ENCODE measurements around the gene SVBP.
"Not testable (repeated sequence)": the region's sequence is repeated elsewhere in the genome, so short reads cannot be mapped to it uniquely, and the experiment has no call there.

The SVBP gene

DNA sequence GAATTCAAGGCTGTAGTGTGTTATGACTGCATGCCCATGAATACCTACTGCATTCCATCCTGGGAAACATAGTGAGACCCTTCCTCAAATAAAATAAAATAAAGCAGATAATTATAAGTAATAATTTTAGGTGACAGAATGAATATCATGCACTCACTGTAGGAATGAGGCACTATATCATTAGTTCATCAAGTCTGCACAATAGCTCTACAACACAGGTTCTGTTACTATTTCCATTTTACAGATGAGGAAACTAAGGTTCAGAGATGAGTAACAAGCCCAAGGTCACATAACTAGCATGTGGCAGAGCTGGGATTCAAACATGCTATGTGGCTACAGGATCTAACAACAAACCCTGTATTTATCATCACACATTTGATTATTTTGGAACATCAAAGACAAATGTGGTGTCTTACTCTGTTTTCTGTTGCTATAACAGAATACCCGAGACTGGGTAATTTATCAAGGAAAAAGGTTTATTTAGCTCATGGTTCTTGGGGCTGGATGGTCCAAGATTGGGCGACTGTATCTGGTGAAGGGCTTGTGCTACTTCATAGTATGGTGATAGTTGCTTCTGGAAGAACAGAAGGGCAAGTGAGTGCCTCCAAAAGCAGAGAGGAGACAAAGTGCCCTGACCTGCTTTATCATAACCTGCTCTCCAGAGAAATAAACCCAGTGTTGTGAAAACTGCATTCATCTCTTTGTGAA is 24.4 kb upstream of the SVBP start:
- DNase-seq (ENCODE audit: extremely low read depth in 1 of 2, low read depth in 1 of 2), result no peak

DNA sequence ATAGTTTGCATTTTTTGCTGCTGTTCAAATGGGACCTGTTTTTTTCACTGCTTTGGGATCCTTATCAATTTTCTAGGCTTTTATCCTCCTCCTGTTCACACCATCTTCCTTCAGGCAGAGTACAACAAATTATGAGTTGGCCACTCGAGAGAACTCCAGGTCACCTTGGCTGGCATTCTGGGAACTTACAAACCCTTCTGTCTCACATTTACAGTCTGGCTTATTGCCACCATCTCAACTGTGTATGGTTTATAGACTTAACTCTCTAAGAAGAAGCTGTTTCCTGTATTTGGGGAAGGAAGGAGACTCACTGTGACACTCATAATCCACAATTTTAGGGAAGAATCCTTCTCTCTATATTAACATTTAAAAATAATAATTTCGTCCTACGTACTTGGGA is 23.8 kb upstream of the SVBP start:
- DNase-seq (ENCODE audit: extremely low read depth in 1 of 2, low read depth in 1 of 2), result no peak

DNA sequence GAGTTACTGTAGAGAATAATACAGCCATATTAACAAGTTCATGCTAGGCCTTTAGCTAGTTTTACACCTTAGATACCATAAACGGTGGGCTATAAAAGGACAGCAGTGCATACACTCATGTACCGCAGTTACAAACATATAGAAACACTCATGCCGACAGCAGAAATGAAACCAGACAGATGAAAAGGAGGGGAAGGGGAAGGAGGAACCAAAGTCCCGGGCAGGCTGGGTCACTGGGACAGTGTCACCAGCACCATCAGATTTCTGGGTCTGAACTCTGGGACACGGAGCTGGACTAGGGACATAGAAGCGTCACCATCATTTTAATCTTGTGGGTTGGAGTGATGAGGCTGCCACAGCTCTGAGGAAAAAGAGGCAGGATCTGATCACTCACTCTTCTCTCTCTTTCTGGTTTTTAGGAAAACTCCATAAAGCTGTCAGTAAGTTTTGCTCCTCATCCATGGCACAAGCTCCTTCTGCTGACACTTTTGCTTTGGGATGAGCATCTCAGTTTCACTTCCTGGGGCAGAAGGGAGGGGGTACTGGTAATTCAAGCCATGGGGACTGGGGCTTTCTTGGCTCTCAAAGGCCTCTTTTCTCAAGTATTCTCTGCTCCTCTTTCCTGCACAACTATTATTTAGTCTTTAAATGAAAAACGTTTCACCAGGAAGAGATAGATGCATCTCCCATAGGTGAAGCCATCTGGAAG is 21.4 kb upstream of the SVBP start:
- DNase-seq (ENCODE audit: extremely low read depth in 1 of 2, low read depth in 1 of 2), result no peak

DNA sequence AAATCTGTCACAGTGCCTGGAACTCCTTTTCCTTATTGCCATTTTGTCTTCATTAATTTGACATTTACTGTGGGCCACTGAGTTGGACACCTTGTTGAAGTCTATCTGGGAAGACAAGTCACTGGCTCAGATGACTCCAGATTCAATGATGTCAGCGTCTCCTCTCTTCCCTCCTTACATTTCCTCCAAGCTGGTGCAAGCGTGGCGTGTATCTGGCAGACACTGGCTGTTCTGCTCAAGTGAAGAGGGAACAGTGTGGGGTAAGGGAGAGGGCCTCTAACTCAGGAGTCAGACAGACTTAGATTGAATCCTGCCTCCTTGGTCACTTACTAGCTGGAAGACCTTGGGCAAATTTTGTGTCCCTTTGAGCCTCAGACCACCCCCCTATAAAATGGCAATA is 20.5 kb upstream of the SVBP start:
- no peak for DNase-seq (ENCODE audit: extremely low read depth in 1 of 2, low read depth in 1 of 2)

DNA sequence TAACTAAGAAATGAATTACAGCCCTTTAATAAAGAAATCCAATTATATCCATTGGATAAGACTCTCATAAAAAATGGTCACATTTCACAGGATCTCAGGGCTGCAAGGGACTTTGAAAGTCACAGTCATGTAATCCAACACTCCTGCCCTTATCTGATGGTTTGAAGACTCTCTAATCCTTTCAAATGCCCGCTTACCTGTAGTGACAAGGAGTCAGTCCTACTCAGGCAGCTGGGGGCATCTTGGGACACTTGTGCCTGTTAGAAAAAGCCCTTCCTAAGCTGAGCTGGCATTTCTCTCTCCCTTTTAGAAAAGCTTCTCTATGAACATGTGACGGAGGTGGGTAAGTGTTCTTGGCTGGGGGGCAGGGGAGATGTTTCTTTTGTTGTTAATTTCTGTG is 18.2 kb upstream of the SVBP start:
- no peak for DNase-seq (ENCODE audit: extremely low read depth in 1 of 2, low read depth in 1 of 2)

DNA sequence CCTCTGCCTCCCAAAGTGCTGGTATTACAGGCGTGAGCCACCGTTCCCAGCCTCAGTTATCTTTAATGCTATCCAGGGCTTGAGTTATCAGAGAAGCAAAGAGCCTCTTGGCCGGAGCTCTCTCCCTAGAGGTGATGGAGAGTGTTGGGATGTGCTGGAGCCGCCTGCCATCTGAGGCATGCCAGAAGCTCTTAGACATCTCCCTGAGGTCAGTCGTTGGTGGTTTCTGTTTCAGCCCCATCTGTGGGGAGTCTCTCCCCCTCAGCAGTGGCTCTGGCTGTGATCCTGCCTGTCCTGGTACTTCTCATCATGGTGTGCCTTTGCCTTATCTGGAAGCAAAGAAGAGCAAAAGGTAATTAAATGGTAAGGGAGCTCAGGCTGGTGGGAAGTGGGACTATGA is 17.6 kb upstream of the SVBP start:
- DNase-seq (ENCODE audit: extremely low read depth in 1 of 2, low read depth in 1 of 2), result no peak

DNA sequence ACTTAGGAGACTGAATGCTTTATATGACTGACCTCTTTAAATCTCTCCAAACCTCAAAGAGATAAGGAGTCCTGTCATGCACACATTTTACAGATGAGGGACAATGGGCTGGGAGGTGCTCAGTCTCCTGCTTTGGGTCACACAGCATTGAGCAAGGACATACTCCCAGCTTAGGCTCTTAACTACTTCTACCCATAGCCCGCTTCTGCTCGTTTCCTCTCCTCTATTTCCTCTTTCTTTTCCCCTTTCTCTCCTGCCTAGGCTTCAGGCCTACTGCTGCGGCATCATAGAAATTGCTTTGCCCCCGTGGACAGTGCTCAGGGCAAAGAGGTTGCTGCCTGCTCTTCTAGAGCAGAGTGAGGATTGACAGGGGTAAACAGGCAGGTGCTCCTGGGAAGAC is 16.8 kb upstream of the SVBP start:
- no peak for DNase-seq (ENCODE audit: extremely low read depth in 1 of 2, low read depth in 1 of 2)

DNA sequence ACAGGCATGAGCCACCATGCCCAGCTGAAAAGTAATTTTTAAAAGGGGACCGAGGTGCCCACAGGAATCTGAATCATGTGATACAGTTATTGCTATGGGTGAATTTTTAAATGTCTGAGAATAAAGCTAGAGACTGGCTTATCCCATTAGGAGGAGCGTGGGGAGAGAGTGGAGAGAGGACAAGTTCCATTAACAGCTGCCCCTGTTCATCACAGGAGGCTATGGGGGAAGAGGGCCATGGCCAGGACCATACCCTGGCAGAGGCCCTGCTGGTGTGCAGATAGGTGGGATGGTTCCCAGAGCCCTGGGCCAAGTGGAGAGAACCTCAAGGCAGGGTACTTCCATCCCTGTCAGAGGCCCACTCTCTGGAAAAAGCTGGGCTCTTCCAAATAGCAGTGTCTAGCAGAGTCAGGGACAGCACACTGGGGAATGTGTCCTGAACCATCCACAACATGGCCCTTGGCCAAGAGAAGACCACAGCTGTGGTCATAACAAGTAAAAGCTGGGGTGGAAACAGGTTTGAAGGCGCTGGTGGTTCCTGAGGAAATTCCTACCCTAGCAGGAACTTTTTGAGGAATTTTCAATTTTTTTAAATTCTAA is 15.5 kb upstream of the SVBP start:
- DNase-seq (ENCODE audit: extremely low read depth in 1 of 2, low read depth in 1 of 2), result no peak

DNA sequence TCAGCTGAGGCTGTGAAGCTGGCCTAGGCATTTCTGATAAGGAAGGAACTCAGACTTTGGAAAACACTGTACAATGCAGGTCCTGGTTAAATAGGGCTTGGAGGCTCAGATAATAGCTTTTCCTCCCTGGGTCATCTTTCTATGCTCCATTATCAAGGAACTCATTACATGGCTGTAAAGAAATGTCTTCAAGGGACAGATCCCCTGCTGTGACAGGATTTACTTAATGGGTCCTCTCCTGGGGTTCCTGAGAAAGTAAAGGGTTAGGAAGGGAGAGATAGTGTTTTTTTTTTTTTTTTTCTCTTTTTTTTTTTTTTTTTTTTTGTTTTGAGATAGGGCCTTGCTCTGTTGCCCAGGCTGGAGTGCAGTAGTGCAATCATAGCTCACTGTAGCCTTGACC is 14.1 kb upstream of the SVBP start:
- DNase-seq (ENCODE audit: extremely low read depth in 1 of 2, low read depth in 1 of 2), result no peak

DNA sequence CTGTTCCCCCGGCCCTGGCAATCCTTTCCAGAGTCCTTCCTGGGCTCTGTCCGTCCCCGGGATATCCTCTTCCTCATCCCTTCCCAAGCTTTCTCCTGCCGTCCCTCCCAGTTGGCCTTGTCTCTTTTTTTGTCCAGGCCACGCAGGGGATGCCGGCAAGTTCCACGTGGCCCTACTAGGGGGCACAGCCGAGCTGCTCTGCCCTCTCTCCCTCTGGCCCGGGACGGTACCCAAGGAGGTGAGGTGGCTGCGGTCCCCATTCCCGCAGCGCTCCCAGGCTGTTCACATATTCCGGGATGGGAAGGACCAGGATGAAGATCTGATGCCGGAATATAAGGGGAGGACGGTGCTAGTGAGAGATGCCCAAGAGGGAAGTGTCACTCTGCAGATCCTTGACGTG is 13.4 kb upstream of the SVBP start:
- no peak for DNase-seq (ENCODE audit: extremely low read depth in 1 of 2, low read depth in 1 of 2)

DNA sequence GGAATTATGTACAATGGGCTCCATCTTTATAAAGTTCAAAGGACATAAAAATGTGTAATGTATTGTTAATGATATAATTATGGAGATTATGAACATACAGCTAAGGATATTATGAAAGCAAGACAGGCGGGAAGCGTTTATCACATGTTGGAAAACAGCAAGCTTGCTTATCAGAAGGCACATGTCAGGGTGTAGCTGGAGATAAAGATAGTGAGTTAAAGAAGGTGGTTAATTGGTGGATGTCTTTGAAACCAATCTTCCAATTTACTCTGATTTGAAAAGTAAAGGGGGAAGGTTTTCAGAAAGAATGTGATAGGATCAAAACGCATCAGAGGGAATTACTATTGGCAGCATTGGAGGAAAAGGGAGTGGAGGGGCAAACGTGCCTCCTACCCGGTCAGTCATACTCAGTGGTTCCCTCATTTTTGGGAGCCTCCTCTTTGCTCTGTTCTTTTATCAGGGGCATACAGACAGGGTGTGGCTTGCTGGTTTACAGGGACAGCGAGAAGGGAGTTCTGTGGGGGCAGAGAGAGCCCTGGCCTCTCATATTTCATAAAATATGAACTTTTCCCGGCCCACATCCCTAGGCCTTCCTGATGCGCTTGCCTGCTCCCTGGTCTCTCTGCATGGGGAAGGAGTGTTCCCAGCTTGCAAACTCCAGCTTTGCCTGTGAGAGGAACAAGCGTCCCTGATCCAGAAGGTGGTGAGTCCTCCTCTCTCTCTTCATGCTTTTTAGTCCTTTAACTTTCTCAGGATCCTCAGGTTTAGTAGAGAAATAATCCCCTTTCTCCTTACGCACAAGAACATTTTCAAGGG is 8.0 kb upstream of the SVBP start:
- no peak for DNase-seq (ENCODE audit: extremely low read depth in 1 of 2, low read depth in 1 of 2)

DNA sequence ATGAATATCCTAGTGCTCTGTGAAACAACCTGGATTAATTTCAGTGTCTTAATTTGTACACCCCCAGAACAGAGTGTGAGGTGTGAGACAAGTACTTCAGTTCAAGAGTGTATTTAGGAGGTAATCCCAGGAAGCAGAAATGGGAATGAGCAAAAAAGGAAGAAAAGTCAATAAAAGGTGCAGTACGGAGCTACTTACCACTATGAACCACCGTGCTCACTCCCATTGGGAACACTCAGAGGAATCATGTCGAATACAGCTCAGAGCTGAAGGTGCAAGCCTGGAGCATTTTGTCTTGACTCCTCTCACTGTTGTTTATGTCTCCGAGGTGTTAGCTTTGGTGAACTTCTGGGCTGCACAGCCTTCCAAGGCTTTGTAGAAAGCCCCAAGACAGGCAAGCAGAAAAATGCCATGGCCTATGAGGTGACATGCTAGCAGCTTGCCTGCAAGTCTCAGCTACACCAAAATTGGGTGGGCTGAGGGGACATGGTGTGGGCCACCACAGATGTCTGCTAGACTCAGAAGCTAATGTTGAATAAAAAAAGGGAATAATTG is 7.4 kb upstream of the SVBP start:
- no peak for DNase-seq (ENCODE audit: extremely low read depth in 1 of 2, low read depth in 1 of 2)

DNA sequence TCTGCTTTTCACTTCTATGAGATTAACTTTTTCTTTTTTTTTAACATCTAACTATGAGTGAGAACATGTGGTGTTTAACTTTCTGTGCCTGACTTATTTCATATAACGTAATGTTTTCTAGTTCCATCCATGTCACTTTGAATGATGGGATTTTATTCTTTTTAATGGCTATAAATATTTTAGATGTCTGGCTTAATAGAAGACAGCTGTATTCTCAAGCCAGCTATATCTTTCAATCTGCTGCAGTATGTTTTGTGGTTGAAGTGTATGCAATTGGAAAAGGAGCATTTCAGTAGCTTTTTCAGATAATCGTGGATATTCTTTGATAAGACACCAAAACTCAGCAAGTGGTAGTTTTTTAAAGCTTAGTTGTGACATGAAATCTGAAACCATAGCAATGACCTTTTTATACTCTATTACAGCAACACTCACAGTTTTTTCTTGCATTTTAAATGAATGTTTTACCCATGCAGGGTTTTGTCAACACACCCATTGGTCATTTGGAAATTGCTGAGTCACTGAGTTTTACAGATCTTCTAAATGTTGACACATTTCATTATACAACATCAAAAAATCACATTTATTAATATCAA is 5.7 kb upstream of the SVBP start:
- DNase-seq (ENCODE audit: extremely low read depth in 1 of 2, low read depth in 1 of 2), result no peak

DNA sequence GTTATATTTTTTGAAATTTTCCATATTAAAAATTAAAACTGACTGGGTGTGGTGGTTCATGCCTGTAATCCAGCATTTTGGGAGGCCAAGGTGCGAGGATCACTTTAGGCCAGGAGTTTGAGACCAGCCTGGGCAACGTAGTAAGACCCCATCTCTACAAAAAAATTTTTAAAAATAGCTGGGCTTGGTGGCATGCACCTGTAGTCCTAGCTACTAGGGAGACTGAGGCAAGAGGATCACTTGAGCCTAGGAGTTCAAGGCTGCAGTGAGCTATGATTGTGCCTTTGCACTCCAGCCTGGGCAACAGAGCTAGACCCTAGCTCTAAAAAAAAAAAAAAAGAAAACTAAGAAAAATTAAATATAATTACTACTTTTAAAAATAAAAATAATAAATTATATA is 4.5 kb upstream of the SVBP start:
- no peak for DNase-seq (ENCODE audit: extremely low read depth in 1 of 2, low read depth in 1 of 2)

DNA sequence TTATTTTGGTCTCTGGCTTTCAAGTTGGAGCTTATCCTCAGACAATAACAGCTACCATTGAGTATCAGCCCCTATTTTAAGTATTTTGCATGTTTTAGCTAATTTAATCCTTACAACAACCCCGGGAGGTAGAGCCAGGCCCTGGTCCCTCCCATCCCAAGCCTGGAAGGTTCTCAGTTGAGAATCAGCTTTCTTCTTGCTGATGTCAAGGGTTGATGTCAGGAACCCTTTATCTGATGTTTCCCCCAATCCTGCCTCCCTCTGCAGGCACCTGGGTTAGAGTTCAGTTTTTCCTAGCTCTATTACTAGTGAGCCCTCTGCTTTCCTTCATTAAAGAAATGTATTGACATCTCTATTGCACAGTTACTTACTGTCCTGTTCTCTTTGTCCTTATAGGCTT is 3.6 kb upstream of the SVBP start:
- no peak for DNase-seq (ENCODE audit: extremely low read depth in 1 of 2, low read depth in 1 of 2)

DNA sequence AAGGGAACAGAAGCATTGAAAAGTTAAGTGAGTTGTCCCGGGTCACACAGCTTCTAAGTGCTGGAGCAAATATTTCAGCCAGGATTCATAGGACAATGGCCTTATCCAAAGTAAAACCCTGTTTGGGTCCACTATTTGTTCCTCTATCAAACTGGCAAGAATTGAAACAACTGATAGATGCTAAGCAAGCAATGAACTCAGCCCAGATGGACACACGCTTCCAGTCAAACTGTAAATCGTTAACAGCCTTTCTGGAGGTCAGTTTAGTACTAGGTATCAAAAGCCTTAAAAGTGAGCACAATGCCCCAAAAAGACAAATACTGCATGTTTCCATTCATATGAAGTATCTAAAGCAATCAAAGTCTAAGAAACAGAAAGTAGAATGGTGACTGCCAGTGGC is 779 bp upstream of the SVBP start:
- no peak for DNase-seq (ENCODE audit: extremely low read depth in 1 of 2, low read depth in 1 of 2)

DNA sequence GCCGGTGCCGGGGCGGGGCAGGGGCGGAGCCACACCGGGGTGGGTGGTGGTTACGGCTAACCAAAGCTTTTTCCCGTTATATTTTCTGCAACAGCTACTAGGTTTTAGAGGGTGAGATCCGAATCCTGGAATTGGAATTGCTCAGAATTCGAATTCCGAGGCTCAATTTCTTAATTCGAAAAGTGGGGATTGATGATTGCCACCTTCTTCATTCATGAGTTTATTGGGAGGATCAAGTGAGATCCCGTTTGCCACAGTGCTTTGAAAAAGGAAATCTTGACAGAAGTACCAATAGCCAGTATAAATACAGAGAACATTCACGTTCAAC is 207 bp upstream of the SVBP start:
- DNase-seq (ENCODE audit: extremely low read depth in 1 of 2, low read depth in 1 of 2), result no peak

DNA sequence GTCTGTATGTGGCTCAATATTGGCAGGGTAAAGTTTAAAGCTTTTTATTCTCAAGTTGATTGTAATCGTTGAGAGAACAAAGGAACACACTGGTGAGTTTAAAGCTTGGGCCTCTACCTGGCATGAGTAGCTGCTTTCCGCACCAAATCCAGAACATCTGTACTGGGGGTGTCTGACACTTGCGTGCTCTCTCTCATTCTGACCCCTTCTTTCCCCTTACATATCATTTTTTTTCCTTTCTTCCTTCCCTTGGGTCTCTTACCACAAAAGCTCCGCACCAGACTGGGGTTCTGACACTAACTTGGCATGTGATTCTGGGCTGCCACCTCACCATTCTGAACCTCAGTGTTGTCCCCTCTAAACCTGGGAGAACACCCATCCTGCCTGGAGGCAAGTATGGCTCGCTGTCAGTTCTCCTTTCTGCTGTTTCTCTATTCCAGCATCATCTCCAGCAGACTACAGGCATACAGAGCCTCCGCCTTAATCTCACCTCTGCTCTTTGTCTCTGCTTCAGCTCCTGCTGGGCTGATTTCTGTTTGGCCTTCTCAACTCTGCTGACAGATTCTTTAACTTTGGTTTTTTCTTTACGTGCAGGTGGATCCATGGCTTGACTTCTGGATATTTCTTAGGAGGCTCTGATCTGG is 1.1 kb downstream of the SVBP start:
- no peak for DNase-seq (ENCODE audit: extremely low read depth in 1 of 2, low read depth in 1 of 2)

DNA sequence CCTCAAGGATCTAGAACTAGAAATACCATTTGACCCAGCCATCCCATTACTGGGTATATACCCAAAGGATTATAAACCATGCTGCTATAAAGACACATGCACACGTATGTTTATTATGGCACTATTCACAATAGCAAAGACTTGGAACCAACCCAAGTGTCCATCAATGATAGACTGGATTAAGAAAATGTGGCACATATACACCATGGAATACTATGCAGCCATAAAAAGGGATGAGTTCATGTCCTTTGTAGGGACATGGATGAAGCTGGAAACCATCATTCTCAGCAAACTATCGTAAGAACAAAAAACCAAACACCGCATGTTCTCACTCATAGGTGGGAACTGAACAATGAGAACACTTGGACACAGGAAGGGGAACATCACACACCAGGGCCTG is 2.4 kb downstream of the SVBP start:
- not testable (repeated sequence) for DNase-seq (ENCODE audit: extremely low read depth in 1 of 2, low read depth in 1 of 2)

DNA sequence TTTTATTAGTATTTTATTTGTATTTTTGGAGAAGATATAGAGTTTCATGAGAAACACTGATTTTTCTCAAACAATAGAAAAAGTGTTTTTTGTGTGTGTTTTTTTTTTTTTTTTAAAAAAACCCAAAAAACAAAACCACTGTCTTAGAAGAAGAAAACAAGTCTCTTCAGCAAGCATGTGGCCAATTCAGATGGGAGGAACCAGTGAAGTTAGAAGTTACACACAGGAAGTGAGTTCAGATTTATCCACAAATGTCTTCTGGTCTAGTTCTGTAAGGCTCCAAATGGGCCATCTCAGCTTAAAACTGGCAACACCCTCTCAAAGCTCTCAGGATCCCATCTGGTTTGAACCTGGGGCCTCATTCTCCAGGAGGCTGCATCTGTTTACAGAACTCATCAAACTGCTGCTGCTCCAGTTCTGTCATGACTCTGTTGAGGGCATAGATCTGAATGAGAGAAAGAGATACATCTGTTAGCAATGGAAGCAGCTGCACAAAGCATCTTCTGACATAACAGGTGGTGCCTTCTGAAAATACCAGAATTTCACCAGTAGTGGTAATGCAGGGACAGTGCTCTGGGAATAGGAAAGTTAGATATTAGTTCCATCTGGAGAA is 10.0 kb downstream of the SVBP start:
- DNase-seq (ENCODE audit: extremely low read depth in 1 of 2, low read depth in 1 of 2), result no peak
